Epithelial cell of proximal tubule (primary cell): Measurements from ENCODE around the gene CABYR. TPM values are rescaled to one million over a fixed set of nuclear protein-coding genes. Genes with fewer than 3 reads are reported as not detected.

ENCODE experiments used
- DNase-seq: peaks from one replicate; pipeline ENCODE4 v3.0.0-alpha.2; 2011; ENCODE audit warnings: low read depth
- H3K4me3 ChIP-seq: 2 replicates; pipeline ENCODE4 v1.5.1; 2011; ENCODE audit warnings: low read depth, mild to moderate bottlenecking, low read length
- total RNA-seq: library from RNA; depleted of rRNA; stranded (reverse); fragments of >200 nt; gene quantifications from 2 replicates; pipeline ENCODE4 v1.2.3, GENCODE V29; 2015
- TF ChIP-seq, protein P1 (sequence below): conservative IDR thresholded peaks from 2 replicates; pipeline ENCODE4 v1.5.1; 2012; ENCODE audit warnings: low read depth, mild to moderate bottlenecking, low read length

CABYR gene
- total RNA-seq, 1 donor from 2014 or later = 15.7 TPM

DNA sequence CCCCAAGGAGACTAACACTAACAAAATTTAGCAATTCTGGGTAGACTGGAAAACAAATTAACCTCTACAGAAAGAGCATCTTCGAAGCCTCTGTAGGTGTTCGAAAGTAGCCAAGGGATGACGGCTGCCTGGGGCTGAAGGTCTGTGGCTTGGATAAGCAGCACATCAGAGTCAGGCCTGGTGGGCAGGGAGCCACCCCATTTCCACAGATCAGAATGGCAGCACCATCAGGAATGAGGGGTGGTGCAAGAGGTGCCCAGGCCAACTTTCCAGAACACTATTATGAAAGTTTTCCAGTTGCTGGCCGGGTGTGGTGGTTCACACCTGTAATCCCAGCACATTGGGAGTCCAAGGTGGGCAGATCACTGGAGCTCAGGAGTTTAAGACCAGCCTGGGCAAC is 57.9 kb downstream of the CABYR start:
- DNase-seq = no peak
- TF ChIP-seq, protein P1, sequence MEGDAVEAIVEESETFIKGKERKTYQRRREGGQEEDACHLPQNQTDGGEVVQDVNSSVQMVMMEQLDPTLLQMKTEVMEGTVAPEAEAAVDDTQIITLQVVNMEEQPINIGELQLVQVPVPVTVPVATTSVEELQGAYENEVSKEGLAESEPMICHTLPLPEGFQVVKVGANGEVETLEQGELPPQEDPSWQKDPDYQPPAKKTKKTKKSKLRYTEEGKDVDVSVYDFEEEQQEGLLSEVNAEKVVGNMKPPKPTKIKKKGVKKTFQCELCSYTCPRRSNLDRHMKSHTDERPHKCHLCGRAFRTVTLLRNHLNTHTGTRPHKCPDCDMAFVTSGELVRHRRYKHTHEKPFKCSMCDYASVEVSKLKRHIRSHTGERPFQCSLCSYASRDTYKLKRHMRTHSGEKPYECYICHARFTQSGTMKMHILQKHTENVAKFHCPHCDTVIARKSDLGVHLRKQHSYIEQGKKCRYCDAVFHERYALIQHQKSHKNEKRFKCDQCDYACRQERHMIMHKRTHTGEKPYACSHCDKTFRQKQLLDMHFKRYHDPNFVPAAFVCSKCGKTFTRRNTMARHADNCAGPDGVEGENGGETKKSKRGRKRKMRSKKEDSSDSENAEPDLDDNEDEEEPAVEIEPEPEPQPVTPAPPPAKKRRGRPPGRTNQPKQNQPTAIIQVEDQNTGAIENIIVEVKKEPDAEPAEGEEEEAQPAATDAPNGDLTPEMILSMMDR = no peak
- H3K4me3 ChIP-seq = no peak overlapping the region

DNA sequence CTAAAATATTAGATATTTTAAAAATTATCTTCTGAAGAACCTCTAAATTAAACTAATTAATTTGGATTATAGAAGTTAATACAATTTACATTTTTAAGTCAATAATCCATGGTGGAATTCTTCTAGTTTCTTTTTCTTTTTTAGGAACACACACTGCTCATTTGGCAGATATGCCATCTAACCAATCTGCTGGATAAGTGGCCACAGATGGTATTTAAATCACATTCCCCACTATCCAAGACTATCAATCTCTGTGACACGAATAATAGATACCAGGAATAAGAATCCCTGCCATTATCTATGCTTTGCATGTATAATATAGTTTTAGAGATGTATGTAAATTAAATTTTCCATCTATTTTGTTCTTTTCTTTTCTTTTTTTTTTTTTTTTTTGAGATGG is 58.5 kb downstream of the CABYR start:
- no peak for DNase-seq
- no peak overlapping the region for H3K4me3 ChIP-seq
- TF ChIP-seq, protein P1 = no peak

DNA sequence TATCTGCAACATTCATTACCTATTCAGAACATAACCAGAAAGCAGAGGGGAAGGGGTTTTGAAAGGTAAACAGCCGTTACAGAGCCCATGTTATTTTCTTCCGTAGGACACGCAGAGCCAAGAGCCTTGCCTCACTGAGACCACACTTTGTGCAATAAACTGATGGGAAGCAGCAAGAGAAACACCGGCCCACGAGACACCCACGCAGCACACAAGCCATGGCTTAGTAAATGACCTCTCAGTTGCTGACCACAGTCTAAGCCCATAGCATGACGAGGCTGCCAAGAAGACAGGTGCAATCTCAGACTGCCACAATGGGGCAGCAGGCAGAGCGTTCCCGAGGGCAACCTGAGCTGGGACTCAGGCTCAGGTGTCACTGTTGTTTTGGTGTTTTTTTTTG is 59.6 kb downstream of the CABYR start:
- DNase-seq = no peak
- no peak overlapping the region for H3K4me3 ChIP-seq
- TF ChIP-seq, protein P1 = no peak

DNA sequence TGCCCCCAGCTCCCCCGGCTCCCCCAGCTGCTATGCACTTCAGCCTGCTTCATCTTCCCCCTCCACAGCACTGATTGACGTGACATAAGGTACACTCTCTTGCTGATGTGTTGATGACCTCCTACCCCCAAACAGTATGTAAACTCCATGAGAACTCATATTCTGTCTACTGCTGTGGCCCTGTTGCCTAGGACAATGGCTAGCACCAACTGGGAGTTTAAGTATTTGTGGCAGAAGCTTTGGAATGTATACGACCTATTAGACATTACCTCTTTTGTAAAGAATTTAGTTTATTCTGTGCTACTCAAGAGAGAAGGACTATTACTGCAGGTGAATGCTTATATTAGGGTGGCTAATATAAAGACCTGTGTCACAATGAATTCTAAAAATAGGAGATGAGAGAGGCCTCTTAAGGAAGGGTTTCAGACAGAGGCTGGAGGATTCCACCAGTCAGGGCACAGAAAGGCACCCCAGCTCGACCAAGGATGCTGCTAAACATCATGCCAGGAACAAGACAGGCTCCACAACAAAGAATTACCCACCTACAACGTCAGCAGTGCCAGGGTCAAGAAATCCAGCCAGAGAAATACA is 60.6 kb downstream of the CABYR start:
- no peak overlapping the region for H3K4me3 ChIP-seq
- no peak for DNase-seq
- TF ChIP-seq, protein P1 = no peak

DNA sequence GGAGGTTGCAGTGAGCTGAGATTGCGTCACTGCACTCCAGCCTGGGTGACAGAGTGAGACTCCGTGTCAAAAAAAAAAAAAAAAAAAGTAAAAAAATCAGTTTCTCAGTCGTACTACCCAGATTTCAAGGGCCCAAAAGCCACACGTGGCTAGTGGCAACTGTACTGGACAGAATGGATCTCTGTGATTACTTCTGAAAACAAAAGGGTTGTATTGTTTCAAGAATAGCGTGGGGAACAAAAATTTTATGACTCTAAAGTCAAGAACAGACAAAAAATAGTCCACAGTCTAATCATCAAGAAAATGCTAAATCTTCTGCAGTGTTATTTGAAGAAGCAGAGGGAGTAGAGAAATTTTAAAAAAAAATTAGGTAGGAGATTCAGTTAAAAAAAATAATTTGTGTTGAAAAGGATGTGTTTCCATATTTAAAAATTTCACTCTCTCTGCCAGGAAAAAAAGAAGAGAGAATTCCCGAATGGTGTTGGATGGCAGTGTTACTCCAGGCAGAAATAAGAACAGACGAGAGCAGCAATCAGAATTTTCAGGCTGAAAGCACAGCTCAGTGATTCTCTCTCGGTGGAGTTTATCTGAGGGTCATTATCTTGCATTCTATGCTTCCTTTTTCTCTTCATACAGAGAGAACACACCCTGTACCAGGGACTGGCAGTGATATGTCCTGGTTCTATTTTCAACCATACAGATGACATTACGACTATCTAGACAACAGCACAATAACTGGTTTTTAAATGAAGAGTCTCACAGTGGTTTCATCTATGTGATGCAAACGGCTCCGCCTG is 61.8 kb downstream of the CABYR start:
- TF ChIP-seq, protein P1 = no peak
- no peak overlapping the region for H3K4me3 ChIP-seq
- DNase-seq = no peak

DNA sequence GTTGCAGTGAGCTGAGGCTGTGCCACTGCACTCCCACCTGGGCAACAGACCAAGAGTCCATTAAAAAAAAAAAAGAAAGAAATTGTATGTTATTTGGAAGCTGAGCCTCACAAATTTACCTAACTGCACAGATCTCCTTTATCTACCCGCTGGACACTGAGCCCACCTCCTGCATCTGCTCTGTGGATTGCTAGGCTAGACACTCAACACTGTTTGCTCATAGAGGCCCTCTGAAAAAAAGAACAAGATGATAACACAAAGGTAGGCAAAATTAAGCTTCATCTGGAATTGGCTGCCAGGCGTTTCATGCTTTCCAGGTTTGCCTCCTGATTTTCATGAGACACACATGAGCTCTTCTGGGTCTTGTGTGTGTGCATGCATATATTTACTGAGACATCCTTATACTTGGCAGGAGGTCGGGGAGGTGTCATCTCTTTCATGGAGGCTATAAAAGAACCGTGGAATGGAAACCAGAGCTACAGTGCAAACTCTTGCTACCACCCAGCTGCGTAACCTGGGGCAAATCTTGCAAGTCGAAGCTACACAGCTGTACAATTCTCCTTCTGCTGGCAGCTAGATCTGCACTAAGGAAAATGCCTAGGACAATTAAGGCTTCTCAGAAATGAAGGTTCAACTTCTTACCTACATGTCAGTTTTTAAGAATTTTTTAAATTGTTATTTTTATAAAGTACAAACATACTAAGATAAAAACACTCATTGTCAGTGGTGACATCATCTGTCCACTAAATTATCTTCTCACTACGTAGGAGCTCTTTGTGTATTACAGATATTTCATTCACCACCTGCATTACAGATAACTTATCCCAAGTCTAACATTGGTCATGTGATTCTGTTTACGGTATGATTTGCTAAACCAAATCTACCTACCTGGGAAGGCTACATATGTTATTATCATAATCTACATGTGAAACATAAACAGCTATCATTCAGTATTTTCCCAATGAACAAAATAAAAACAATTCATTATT is 63.1 kb downstream of the CABYR start:
- TF ChIP-seq, protein P1 = no peak
- H3K4me3 ChIP-seq = no peak overlapping the region
- DNase-seq = no peak
